ENCODE data around the gene ATP1B2. TPM values are rescaled to one million over a fixed set of nuclear protein-coding genes. Genes with fewer than 3 reads are reported as not detected.

Gene ATP1B2
- total and polyA plus RNA-seq, 2 of the 8 experiments (the other 6 are each of a cell fraction or from before 2014, with no cell fraction given) = 9.1 to 21.0 TPM

GRCh38 chr17:7687908-7688807 is 37.4 kb downstream of the ATP1B2 start, which contains the start of gene WRAP53 (continued):
- TF ChIP-seq CHD7 (IDR thresholded peaks at IDR 0.05; ENCODE audit: insufficient replicate concordance, low read length) = no peak
- TF ChIP-seq ZNF274 (IDR thresholded peaks at IDR 0.05; ENCODE audit: borderline replicate concordance, extremely low read depth, low read length) = no peak
- peak; percentile 37; the same call in 1 of the 2 replicates for TF ChIP-seq PHF8 (conservative IDR thresholded peaks at IDR 0.05; ENCODE audit: low read depth, low read length)
- TF ChIP-seq CTBP2 (IDR thresholded peaks at IDR 0.05; ENCODE audit: borderline replicate concordance, insufficient read depth, insufficient read length, low read length) = no peak
- TF ChIP-seq HDAC2 (IDR thresholded peaks at IDR 0.05; ENCODE audit: borderline replicate concordance in 1 of 2, low read depth in 2 of 2, low read length in 2 of 2) = peak in 1 of 2 experiments; percentile 60; a peak in 1 of 4 replicates
- no peak for TF ChIP-seq SUZ12 (IDR thresholded peaks at IDR 0.05; ENCODE audit: low read length)
- TF ChIP-seq FOSL1 (IDR thresholded peaks at IDR 0.05; ENCODE audit: insufficient read depth, low read depth, low read length) = no peak
- TF ChIP-seq GABPA (IDR thresholded peaks at IDR 0.05; ENCODE audit: borderline replicate concordance, insufficient read depth, low read length) = no peak

All from H1 (cell line).